UCSD-AML1 (cell line): ENCODE data around the gene ARMC2.
"Not testable (repeated sequence)": the region's sequence is repeated elsewhere in the genome, so short reads cannot be mapped to it uniquely, and the experiment has no call there.

Source experiments
- DNase-seq: peaks from one replicate; lab custom pipeline; 2025; ENCODE audit not compliant: unreplicated experiment; lab: John Stamatoyannopoulos, UW

ARMC2 gene

DNA sequence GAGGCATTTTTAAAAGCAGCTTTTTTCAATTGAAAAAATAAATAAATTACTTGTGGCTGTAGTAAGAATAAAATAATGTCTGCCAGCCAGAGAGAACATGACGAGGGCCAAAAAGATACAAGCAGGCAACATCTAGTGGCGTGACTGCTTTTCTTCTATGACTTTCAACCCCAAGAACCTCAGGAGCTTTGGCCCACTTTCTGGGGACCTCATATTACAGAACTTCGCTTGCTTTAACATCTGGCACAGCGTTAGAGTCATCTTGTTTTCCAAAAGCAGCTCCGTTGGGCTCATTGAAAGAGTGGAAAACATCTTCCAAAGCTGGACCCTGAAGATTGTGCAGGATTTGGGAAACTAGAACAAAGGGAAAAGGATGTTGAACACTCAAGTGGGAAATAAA, 67.0 kb downstream of the ARMC2 start:
- no peak for DNase-seq

DNA sequence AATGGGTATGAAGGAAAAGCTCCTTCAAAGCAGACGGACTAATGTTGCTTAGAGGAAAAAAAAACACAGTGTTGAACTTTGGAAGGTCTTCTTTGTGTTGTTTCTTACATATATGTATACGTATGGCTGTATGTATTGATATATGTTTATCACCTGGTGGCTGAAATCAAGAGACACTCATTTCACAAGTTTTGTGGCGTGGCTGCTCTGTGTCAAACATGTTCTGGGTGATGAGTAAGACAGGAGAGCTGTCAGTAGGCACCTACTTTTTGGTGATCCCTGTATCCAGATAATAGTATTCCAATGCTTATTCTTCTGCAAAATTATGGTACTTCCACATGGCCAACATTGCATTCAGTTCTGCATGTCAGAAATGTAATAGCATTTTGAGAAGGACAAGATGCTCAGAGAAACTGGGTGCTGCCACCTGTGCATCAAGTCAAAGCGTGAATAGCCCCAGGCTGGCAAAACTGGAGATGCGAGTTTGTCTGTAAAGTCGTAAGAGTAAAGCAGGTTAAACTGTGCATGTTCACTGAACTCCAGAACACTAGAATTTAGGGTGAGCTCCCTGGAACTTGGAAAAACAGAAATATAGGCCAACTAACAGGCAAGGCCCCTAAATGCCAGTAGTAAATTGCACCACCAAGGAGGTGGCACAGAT, 67.9 kb downstream of the ARMC2 start:
- no peak for DNase-seq

DNA sequence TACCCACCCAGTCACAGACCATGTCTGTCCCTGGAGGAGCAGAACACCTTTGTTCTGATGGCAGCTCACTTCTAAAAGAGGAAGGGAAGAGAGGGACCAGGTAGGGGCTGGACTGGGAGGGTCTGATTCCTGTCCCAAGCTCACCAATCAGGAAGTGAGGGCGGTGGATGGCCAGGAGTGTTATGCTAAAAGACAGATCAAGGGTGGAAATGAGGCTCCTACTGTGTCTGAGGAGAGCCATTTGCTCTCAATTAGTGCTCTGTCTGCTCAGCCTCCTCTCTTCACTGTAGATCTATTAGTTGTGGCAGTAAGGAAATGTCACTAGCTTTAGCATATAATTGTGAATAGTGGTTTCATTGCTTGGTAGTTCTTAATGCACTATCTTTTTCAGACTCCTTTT, 72.5 kb downstream of the ARMC2 start:
- no peak for DNase-seq

DNA sequence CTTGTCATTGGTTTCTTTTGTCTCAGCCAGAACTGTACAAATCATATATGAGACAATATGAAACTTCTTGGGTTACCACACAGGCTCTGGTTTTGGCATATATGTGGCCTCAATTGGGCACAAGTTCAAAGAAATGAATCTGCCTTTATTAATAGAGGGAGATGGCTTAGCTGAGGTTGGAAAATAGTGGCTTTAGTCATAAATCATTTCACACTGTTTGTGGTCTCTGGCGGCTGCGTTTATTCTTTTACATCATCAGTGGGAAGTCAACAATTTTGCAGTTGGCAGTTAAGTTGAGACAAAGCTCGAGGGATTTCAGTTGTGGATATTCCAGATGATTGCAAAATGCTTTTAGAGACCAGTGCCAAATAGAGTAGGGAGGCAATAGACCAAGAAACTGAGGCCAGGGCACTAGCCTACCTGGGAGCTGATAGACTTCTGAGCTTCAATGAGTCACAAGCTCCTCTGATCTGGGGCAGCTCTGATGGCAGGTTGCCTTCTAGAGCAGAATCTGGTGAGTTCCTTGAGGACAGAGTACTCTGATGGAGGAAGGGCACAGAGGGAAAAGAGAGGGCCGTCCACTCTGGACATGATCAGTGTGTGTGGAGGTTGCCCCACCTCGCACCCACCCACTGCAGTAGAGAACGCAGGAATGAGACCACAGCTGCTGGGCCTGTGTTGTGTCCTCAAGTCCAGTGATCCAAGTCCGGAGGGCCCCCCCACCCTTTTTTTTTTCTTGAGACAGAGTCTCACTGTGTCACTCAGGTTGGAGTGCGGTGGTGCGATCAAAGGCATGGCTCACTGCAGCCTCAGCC, 73.5 kb downstream of the ARMC2 start:
- no peak for DNase-seq

DNA sequence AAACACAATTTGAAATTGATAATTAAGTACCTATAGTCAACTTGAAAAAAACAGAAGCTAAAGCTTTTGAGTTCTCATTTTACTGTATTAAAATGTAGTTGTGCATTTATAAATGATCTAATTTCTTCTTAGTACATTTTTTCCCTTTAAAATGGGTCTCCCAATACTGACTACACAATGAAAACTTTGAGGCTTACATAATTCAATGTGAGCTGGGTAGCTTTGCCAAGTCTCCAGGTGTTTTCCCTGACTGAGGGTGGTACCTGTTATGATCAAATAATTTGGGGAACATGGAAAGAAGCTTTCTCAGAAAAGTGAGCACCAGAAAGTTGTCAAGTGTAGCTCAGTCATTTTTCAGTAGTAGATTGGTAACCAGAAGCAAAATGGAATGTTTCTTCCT, 74.3 kb downstream of the ARMC2 start:
- no peak for DNase-seq

DNA sequence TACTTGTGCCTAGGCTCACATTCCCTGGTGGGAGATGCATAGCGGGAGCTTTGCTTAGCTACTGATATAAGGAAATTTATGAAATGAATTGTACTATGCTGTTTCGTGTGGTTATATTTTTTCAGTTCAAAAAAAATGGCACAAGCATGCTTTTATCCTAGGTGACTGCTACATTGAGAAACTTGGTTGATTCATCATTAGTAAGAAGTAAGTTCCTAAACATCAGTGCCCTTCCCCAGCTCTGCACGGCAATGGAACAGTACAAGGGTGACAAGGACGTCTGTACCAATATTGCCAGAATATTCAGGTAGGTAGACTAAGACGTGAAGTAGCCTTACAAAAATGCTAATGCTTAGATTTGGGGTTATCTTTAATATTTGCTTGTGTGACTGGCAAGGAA, 79.7 kb downstream of the ARMC2 start:
- DNase-seq = no peak

DNA sequence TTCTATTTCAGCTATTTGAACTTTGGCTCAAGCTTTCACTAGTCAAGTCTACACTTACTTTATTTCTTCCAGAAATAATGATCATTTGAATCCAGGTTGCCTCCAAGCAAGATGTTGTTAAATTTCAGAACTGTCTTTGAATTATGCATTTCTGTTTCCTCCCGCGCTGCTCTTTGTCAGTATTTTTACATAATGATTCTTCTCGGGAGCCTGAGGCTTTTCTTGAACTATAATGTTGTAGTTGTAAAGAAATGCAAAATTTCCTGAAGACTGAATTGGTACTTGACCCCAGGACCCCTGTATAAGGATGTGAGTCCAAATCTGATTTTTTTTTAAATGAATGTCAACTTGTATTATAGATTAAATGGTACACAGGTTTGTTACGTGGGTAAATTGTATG, 80.4 kb downstream of the ARMC2 start:
- no peak for DNase-seq

DNA sequence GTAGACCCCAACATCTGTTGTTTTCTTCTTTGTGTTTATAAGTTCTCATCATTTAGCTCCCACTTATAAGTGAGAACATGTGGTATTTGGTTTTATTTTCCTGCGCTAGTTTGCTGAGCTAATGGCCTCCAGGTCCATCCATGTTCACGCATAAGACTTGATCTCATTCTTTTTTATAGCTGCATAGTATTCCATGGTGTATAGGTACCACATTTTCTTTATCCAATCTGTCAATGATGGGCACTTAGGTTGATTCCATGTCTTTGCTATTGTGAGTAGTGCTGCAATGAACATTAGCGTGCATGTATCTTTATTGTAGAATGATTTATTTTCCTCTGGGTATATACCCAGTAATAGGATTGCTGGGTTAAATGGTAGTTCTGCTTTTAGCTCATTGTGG, 82.9 kb downstream of the ARMC2 start:
- not testable (repeated sequence) for DNase-seq

DNA sequence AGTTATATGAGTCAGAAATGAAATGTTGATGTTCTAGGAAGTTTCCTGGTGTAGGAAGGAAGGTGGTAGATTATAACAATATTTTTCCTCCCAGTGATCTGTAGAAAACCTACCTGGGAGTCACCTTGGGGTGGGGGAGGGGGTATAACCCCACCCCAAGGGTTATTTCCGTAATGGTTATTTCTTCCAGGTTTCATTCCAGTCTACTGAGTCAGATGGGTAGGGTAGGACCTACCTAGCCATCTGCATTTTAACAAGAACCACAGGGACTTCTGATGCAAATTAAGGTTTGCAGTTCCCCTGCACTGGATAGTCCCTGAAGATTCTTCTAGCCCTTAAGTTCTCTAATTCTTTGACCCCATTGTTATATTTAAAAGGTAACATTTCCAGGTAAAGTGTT, 88.9 kb downstream of the ARMC2 start:
- no peak for DNase-seq

DNA sequence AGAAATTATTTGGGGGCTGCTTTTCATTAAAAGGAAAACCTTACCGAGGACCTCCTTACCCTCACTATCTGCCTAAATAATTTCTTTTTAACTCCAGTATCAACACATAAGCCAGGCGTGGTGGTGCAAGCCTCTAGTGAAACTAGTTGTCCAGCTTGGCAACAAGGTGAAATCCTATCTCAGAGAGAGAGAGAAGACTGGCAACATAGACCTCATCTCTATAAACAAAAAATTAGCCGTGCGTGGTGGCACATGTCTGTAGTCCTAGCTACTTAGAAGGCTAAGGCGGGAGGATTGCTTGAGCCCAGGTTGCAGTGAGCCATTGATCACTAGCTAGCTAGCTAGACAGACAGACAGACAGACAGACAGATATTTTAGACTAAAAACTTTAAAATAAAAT, 92.5 kb downstream of the ARMC2 start:
- no peak for DNase-seq

DNA sequence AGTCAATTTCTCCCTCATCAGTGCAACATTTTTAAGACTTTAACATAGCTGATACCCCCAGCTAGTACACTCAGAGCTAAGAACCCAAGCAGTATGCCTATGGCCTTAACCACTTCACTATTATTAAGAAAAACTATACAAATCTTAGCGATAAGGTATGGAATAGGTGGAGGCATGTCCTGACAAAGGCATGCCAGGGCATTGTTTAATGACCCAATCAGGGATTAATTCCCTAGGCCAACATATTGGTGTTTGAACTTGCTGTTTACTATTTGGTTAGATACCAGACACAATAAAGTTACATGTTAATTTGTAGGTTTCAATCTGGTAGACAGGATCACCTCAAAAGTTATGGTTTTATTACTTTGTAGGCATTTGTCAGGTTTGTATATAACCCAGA, 93.1 kb downstream of the ARMC2 start:
- no peak for DNase-seq

DNA sequence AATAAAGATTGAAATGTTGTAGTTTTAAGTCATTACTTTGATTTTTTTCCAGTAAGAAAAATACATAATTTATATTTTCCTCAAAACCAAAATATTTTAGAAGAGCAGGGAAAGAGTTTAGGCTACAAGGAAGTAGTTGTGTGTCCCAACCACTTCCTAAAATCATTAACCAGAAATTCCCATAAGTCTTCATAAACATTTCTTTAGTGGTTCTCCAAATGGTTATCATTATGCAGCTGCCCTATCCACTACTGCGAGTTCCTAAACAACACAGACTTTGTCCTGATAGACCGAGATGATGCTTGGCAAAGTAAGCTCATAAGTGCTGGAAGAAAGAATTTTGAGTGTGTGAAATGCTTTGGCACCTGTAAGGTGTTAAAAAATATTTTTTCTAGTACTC, 93.6 kb downstream of the ARMC2 start:
- DNase-seq = no peak

DNA sequence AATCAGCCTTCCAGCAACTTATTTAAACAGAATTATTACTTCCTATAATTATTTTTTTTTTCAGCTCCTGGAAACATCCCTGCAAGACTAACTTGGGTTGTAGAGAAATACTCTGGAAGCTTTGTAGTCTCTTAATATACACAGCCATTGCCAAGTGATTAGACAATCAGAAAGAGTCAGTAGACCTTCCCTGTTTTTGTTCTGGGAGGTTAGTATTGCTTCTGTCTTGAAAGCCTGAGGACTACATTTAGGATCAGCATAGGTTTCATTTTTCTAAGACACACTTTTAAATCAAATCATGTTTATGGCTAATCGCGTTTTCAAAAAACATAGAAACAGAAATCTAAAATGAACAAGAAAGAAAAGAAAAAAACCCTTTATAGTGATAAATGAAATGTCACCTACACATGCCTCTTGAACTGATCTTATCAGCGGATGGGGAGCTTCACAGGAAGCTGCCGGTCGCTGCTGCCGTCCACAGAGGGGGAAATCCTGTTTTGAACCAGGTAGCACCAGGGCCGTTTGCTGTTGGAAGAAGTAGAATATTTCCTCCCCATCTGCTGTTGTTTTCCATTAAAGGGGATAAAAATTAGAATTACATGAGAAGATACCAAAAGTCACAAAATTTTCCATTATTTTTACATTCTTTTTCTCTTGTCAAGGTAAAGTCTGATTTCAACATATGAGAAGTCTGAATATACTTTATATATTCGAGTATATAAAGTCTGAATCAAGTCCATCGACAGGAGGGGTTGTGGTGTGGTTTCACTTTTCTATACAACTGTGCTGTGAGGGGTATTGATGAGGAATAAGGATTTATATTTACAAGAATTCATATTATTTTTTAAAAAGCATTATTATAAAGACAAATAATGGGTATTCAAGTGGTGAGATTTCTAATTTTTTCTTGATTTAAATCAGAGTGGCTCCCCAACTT, 94.6 kb downstream of the ARMC2 start:
- peak; percentile 29 for DNase-seq

DNA sequence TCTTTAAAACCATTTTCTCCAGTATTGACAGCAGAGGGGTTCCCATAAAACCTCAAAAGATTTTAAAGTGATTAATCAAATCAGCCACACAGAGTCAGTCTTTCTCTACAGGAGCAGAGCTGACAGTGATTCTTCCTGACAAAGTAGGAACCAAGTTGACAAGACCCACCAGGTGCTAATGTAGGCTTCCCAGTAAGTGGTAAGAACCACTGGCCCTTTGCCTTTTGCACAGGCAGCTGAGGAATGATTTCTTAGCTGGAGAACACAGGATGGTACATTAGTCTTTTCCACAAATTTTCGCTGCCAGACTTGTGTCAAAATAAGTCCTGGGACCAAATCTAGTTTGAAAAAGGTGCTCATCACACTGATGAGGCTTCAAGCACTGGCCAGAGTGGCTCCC, 95.8 kb downstream of the ARMC2 start:
- DNase-seq = no peak

DNA sequence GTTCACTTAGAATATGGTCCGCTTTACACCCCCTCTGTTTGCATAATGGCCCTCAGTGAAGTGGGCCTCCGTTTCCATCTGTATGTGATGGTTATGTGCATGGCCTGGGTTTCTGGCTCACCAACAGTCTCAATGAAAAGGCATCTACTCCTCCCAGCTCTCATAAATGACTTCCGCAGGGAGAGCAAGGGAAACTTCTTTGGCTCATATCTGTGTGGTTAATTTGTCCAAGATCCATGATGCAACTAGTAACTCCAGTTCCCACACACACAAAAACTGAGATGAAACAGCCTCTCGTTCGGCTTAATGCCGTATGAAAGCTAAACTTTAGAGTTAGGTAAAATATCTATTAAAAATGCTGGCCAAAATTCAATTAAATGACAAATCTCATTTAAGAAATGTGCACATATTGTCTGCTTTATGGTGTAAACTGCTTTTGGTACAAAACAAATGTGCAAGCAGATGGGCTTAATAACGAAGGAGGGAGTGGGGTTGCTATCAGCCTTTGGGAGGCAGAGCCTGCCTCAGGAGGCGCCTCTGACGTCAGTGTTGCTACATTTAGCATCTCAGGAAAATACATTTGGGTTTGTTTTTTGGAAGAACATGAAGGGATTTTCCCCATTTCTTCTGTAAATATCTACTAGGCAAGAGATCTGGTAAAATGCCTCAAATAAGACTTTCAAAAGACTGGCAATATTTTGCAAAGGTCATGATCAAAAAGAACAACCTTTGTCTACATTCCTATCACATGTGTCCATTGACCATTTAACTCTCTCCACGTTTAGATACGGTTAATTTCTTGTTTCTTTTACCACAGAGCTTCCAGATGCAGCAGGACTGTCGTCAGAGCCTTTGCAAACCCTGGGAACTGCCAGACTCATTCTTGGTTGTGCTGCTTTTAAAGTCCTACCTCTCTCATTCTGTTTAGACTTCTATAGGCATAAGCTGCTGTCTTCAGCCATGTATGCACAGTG, 96.8 kb downstream of the ARMC2 start:
- no peak for DNase-seq

DNA sequence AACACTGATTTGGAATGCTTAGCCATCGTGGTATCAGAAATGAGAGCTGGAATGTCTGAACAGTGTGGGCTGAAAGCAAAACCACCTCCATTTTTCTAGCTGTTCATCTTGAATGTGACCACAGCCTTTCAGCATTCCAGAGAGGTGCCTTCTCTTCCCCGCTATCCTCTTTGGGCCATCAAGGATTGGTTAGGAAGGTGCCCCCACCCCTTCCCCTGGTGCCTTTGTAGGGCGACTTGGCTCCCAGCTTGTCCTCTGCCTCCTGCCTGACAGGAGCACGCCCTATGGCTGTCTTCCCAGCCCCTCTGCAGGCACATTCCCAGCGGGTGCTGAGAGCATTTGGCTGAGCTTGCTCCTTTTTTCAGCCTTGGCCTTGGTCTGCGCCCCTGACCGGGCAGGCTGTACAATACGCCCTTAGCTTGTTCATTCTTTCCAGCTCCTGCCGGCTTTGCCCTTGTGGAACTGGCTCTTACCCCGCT, 97.5 kb downstream of the ARMC2 start:
- no peak for DNase-seq

DNA sequence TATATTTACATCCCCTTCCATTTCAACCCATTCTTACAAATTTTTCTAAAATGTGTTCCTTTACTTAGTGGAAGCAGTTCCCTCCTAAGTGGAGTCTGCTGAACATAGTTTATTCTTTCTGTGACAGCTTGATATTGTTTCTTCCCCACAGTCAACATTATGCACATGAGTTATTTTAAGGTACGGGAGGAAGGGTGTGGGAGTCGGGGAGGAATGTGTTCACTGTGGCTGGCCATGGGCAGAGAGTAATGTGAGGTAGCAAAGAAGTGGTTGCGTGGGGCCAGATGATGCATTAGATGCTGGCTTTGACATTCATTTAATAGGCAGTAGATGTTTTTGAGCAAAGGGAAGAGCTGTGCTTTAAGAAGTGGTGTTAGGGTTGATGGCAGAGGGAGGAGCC, 98.5 kb downstream of the ARMC2 start:
- peak; percentile 55 for DNase-seq

DNA sequence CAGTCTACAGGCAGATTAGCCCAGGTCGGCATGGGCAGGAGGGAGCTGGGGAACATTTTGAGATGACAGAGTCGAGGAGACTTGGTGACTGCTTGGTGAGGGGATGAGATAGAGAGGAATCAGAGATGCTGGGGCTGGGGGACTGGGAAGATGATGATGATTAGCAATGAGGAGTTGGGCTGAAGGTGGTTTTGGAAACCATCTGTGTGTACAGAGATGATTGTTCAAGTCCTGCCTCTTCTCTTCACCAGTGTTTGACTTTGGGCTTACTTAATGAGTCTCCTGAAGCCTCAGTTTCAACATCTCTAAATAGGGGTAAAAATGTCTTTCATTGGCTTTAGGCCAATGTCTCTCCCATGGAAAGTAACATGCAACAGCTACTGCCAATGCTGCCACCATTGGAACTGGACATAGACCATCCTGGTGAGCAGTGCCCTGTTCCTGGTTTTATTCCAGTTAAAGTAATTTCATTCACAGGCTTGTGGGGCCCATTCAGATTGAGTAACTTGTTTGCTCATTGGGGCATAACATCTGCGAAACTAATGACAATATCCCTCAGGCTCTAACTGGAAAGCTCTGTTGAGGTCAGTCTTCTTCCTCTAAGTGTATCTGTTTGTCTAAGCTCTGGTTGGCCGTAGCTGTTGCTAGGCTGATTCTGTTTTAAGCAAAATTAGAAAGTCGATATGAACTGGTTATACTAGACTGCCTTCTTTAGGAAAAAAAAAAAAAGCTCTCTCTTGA, 99.1 kb downstream of the ARMC2 start:
- no peak for DNase-seq

DNA sequence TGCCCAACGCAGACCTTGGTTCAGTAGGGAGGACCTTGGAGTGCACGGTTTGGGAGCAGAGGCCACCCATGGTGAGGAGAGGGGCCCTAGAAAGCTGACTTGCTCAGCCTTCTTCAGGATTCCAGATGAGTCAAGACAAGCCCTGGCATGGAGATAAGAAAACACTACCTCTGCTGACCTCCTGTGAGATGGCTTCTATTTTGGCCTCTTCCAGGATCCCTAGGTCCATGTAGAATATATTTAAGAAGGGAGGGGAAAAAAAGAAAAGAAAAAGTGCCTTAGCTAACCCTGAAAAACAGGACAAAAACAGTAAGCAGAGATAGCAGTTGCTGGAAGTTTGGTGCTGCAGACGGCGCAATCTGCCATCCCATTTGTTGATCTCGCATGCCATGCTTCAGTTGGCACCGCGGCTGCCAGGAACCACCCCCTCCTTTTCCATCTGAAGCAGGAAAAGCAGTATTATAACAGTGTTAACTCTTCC, 100.0 kb downstream of the ARMC2 start:
- peak; percentile 38 for DNase-seq
